ENCODE data around the gene CAMK1D. TPM values are rescaled to one million over a fixed set of nuclear protein-coding genes. Genes with fewer than 3 reads are reported as not detected.
A peak's percentile ranks its signal among the peaks of the same experiment; 100 is the strongest.

The CAMK1D gene
- total RNA-seq, 1 donor from 2014 or later: 36.3 TPM

DNA sequence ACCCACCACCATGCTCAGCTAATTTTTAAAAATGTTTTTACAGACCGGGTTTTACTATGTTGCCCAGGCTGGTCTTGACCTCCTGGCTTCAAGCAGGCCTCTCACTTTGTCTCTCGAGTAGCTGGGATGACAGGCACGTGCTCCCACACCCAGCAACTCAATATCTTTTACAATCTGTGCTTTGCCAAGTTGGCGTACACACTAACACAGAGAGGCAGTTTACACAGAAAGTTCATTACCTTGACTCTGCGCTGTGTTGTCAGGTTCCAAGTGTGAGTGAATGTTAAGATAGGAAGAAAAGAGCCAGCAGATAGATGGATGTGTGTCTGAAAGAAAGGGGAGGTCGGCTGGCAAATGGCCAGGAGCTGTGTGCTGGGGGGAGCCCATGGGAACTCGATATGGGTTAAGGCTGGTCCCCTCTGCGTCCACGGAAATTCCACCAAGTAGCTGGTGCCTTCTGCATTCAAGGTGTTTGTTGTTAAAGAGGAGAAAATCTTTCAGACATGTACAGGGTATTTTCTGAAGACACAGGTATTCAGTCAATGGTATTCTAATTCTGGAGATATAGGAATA lies 299.8 kb downstream of the CAMK1D start:
- Mint-ChIP-seq H3K36me3 (ENCODE audit: low read depth) (peaks cover 5% of the 10 kb centered on the region), H3K4me1 (ENCODE audit: low read depth) (peaks cover 4% of the 10 kb centered on the region), H3K27me3 (ENCODE audit: low read depth) (no peaks in the 10 kb centered on the region), H3K9me3 (ENCODE audit: low read depth) (peaks cover 5% of the 10 kb centered on the region), H3K4me3 (ENCODE audit: unreplicated experiment) (no peak overlapping the region), H3K27ac (ENCODE audit: unreplicated experiment) (no peak overlapping the region)
- no peak for DNase-seq (ENCODE audit: low spot score)
- TF ChIP-seq CTCF (IDR thresholded peaks at IDR 0.05): no peak

- TF ChIP-seq CTCF (IDR thresholded peaks at IDR 0.05): no peak
- Mint-ChIP-seq H3K4me3 (ENCODE audit: unreplicated experiment) (no peak overlapping the region), H3K27me3 (ENCODE audit: low read depth) (no peaks in the 10 kb centered on the region), H3K9me3 (ENCODE audit: low read depth) (peaks cover 14% of the 10 kb centered on the region), H3K27ac (ENCODE audit: unreplicated experiment) (no peak overlapping the region), H3K4me1 (ENCODE audit: low read depth) (no peaks in the 10 kb centered on the region), H3K36me3 (ENCODE audit: low read depth) (peaks cover 7% of the 10 kb centered on the region)
- DNase-seq (ENCODE audit: low spot score): no peak
Measured at GRCh38 chr10:12650122-12650521, 300.8 kb downstream of the CAMK1D start.

DNA sequence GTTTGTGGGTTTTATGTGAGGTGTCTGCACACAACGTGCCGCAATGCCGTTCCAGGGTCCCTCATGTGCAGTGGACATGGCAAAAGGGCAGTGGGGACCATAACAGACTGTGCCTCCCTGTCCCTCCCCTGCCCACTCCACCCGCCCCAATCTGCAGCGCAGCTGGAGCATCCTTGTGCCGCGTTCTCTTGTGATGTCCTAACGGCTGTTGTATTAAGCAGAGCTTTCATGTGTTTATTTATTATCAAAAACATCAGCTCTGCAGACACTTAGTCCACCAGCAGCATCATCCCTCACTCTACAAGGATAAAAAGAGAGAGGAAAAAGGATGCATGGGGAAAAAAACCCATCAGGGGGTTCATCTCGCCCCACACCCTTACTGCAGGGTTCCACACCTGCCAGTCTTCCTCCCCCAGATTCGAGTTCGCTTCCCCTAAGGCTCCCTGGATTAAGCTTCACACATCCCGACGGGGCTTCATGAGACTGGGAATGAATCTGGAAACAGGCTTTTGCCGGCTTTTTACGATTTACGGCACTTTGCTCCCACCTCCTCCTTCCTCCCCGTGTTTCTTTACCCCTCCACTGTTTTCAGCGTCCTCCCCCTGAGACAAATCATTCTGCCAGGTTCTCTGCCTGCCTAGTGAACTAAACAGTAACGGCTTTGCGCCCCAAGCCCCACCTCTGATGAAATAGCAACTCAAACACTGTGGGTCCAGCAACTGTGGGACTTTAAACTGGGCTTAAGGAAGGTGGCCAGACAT lies 301.4 kb downstream of the CAMK1D start:
- peaks cover 8% of the 10 kb centered on the region for H3K36me3 Mint-ChIP-seq (ENCODE audit: low read depth)
- no peaks in the 10 kb centered on the region for H3K4me1 Mint-ChIP-seq (ENCODE audit: low read depth)
- TF ChIP-seq CTCF (IDR thresholded peaks at IDR 0.05): no peak
- H3K9me3 Mint-ChIP-seq (ENCODE audit: low read depth): peaks cover 15% of the 10 kb centered on the region
- no peak overlapping the region for H3K4me3 Mint-ChIP-seq (ENCODE audit: unreplicated experiment)
- no peaks in the 10 kb centered on the region for H3K27me3 Mint-ChIP-seq (ENCODE audit: low read depth)
- no peak for DNase-seq (ENCODE audit: low spot score)
- peak overlapping the region; percentile 45 for H3K27ac Mint-ChIP-seq (ENCODE audit: unreplicated experiment)

DNA sequence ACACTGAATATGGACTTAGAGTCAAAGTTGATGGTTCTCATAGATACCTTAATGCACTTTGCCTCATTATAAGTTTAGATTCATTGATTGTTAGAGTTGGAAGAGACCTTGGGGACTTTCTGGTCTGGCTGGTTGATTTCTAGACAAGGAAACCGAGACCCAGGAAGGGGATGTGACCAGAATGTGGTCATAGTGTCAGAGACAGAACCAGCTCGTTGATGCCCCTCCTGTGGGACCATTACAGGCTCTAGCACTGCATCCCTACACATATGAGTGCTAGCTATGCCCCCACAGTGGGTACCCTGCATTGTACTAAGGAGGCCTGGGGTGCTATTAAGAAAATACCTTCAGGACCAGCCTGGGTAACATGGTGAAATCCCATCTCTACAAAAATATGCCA lies 306.6 kb downstream of the CAMK1D start:
- Mint-ChIP-seq H3K9me3 (ENCODE audit: low read depth) (peaks cover 15% of the 10 kb centered on the region), H3K4me3 (ENCODE audit: unreplicated experiment) (no peak overlapping the region), H3K27me3 (ENCODE audit: low read depth) (no peaks in the 10 kb centered on the region), H3K4me1 (ENCODE audit: low read depth) (peaks cover 13% of the 10 kb centered on the region), H3K36me3 (ENCODE audit: low read depth) (peaks cover 7% of the 10 kb centered on the region), H3K27ac (ENCODE audit: unreplicated experiment) (no peak overlapping the region)
- no peak for DNase-seq (ENCODE audit: low spot score)
- no peak for TF ChIP-seq CTCF (IDR thresholded peaks at IDR 0.05)

GRCh38 chr10:12656518-12657142 lies 307.3 kb downstream of the CAMK1D start:
- Mint-ChIP-seq H3K4me1 (ENCODE audit: low read depth) (peaks cover 17% of the 10 kb centered on the region), H3K36me3 (ENCODE audit: low read depth) (peaks cover 7% of the 10 kb centered on the region), H3K27me3 (ENCODE audit: low read depth) (no peaks in the 10 kb centered on the region), H3K27ac (ENCODE audit: unreplicated experiment) (no peak overlapping the region), H3K9me3 (ENCODE audit: low read depth) (peaks cover 15% of the 10 kb centered on the region), H3K4me3 (ENCODE audit: unreplicated experiment) (no peak overlapping the region)
- TF ChIP-seq CTCF (IDR thresholded peaks at IDR 0.05): peak; percentile 82
- DNase-seq (ENCODE audit: low spot score): no peak
